H9 (cell line): ENCODE data around the gene CACNA1I. TPM values are rescaled to one million over a fixed set of nuclear protein-coding genes. Genes with fewer than 3 reads are reported as not detected.

Source experiments
- DNase-seq: peaks from one replicate; pipeline ENCODE4 v3.0.0-alpha.2; 2017
- H2AFZ ChIP-seq: one replicate; pipeline ENCODE4 v1.6.1; 2013; ENCODE audit warnings: mild to moderate bottlenecking, low read length, control low read depth, moderate library complexity
- H2AK5ac ChIP-seq: 2 replicates; pipeline ENCODE4 v1.6.1; 2013; ENCODE audit warnings: low read length, control low read depth, mixed read lengths; ENCODE audit not compliant: insufficient read length
- H2BK120ac ChIP-seq: one replicate; pipeline ENCODE4 v1.6.1; 2013; ENCODE audit warnings: low read depth, mild to moderate bottlenecking, low read length, control low read depth, inconsistent platforms; ENCODE audit not compliant: poor library complexity, severe bottlenecking
- H2BK12ac ChIP-seq: 2 replicates; pipeline ENCODE4 v1.6.1; 2013; ENCODE audit warnings: low read length, control low read depth, mixed read lengths, low read depth; ENCODE audit not compliant: insufficient read length
- H2BK15ac ChIP-seq: 2 replicates; pipeline ENCODE4 v1.6.1; 2013; ENCODE audit warnings: low read depth, low read length, control low read depth
- H2BK20ac ChIP-seq: one replicate; pipeline ENCODE4 v1.6.1; 2013; ENCODE audit warnings: low read depth, mild to moderate bottlenecking, low read length, control low read depth, inconsistent platforms; ENCODE audit not compliant: poor library complexity, severe bottlenecking
- H2BK5ac ChIP-seq: 2 replicates; pipeline ENCODE4 v1.6.1; 2013; ENCODE audit warnings: low read length, control low read depth, mixed read lengths; ENCODE audit not compliant: insufficient read length
- H3K14ac ChIP-seq: 2 replicates; pipeline ENCODE4 v1.6.1; 2013; ENCODE audit warnings: low read length, control low read depth; ENCODE audit not compliant: insufficient read depth
- H3K18ac ChIP-seq: 2 replicates; pipeline ENCODE4 v1.6.1; 2013; ENCODE audit warnings: low read depth, mild to moderate bottlenecking, mixed read lengths, low read length, control low read depth; ENCODE audit not compliant: insufficient read length
- H3K23ac ChIP-seq: 2 replicates; pipeline ENCODE4 v1.6.1; 2013; ENCODE audit warnings: low read length, control low read depth, mixed read lengths, low read depth; ENCODE audit not compliant: insufficient read length
- H3K23me2 ChIP-seq: 2 replicates; pipeline ENCODE4 v1.6.1; 2013; ENCODE audit warnings: low read depth, mild to moderate bottlenecking, mixed read lengths, low read length, control low read depth; ENCODE audit not compliant: insufficient read length, poor library complexity, severe bottlenecking
- H3K27ac ChIP-seq: 2 replicates; pipeline ENCODE4 v1.5.1; 2013; ENCODE audit warnings: low read length, control low read depth, mixed read lengths, low read depth; ENCODE audit not compliant: insufficient read length
- H3K27me3 ChIP-seq: 2 replicates; pipeline ENCODE4 v1.6.1; 2013; ENCODE audit warnings: low read length, control low read depth, inconsistent platforms; ENCODE audit not compliant: insufficient read depth
- H3K4ac ChIP-seq: 2 replicates; pipeline ENCODE4 v1.6.1; 2013; ENCODE audit warnings: low read depth, mild to moderate bottlenecking, control low read depth, inconsistent platforms, low read length, moderate library complexity
- H3K4me1 ChIP-seq: 2 replicates; pipeline ENCODE4 v1.6.1; 2013; ENCODE audit warnings: low read length, control low read depth, inconsistent platforms; ENCODE audit not compliant: insufficient read depth
- H3K4me2 ChIP-seq: 2 replicates; pipeline ENCODE4 v1.6.1; 2013; ENCODE audit warnings: low read length, control low read depth, mixed read lengths; ENCODE audit not compliant: insufficient read length, insufficient read depth
- H3K56ac ChIP-seq: 2 replicates; pipeline ENCODE4 v1.6.1; 2013; ENCODE audit warnings: low read depth, mild to moderate bottlenecking, mixed read lengths, low read length, control low read depth; ENCODE audit not compliant: insufficient read length
- H3K79me1 ChIP-seq: 2 replicates; pipeline ENCODE4 v1.6.1; 2013; ENCODE audit warnings: low read depth, mild to moderate bottlenecking, moderate library complexity, low read length, control low read depth, inconsistent platforms; ENCODE audit not compliant: insufficient read depth, poor library complexity, severe bottlenecking
- H3K79me2 ChIP-seq: 2 replicates; pipeline ENCODE4 v1.6.1; 2013; ENCODE audit warnings: low read length, control low read depth, inconsistent platforms; ENCODE audit not compliant: insufficient read depth
- H3K9ac ChIP-seq: 2 replicates; pipeline ENCODE4 v1.6.1; 2013; ENCODE audit warnings: low read length, control low read depth, mixed read lengths; ENCODE audit not compliant: insufficient read length; ENCODE audit errors: extremely low read depth
- H3K9me3 ChIP-seq: one replicate; pipeline ENCODE4 v1.6.1; 2013; ENCODE audit warnings: low read depth, low read length, inconsistent platforms; ENCODE audit not compliant: control insufficient read depth
- H3T11ph ChIP-seq: one replicate; pipeline ENCODE4 v1.6.1; 2013; ENCODE audit warnings: mild to moderate bottlenecking, low read length, control low read depth, inconsistent platforms
- H4K20me1 ChIP-seq: one replicate; pipeline ENCODE4 v1.6.1; 2013; ENCODE audit not compliant: control insufficient read depth, insufficient read length, insufficient read depth
- H4K5ac ChIP-seq: 2 replicates; pipeline ENCODE4 v1.6.1; 2013; ENCODE audit warnings: low read depth, mild to moderate bottlenecking, mixed read lengths, low read length, control low read depth; ENCODE audit not compliant: insufficient read length
- H4K8ac ChIP-seq: replicated peaks from 2 replicates; pipeline ENCODE4 v1.6.1; 2013; ENCODE audit warnings: low read length, control low read depth, mixed read lengths, low read depth; ENCODE audit not compliant: insufficient read length
- H4K91ac ChIP-seq: 2 replicates; pipeline ENCODE4 v1.6.1; 2013; ENCODE audit warnings: low read depth, mild to moderate bottlenecking, moderate library complexity, mixed read lengths, low read length, control low read depth; ENCODE audit not compliant: insufficient read length
- H3K27ac Mint-ChIP-seq, 3 experiments: 2 replicates in 2 of 3; 3 replicates in 1 of 3; pipeline ENCODE4 v1.8.0; 2020 to 2021; ENCODE audit warnings: mixed read lengths in 3 of 3, mild to moderate bottlenecking in 1 of 3, moderate library complexity in 1 of 3
- H3K27me3 Mint-ChIP-seq: 2 replicates; pipeline ENCODE4 v1.8.0; 2021; ENCODE audit warnings: low read depth, mild to moderate bottlenecking, moderate library complexity, mixed read lengths
- H3K36me3 Mint-ChIP-seq, 3 experiments: 2 replicates in 2 of 3; 3 replicates in 1 of 3; pipeline ENCODE4 v1.8.0; 2020 to 2021; ENCODE audit warnings: low read depth in 3 of 3, mixed read lengths in 3 of 3; ENCODE audit not compliant: insufficient read depth in 1 of 3
- H3K4me1 Mint-ChIP-seq, 2 experiments: 2 replicates each; pipeline ENCODE4 v1.8.0; 2020; ENCODE audit warnings: mixed read lengths in 2 of 2
- H3K4me3 Mint-ChIP-seq, 2 experiments: 2 replicates in 1 of 2; 3 replicates in 1 of 2; pipeline ENCODE4 v1.8.0; 2020 to 2021; ENCODE audit warnings: mild to moderate bottlenecking in 2 of 2, mixed read lengths in 2 of 2, moderate library complexity in 1 of 2
- H3K9me3 Mint-ChIP-seq, 2 experiments: 2 replicates in 1 of 2; 3 replicates in 1 of 2; pipeline ENCODE4 v1.8.0; 2020; ENCODE audit warnings: mild to moderate bottlenecking in 2 of 2, mixed read lengths in 2 of 2, moderate library complexity in 1 of 2
- WGBS: extraction: QIAGEN DNeasy Blood & Tissue Kit; methylation state at CpG from one replicate; pipeline ENCODE4 v1.1.7; 2013; ENCODE audit warnings: missing lambda C conversion rate, low lambda C conversion rate, mixed read lengths; ENCODE audit not compliant: insufficient read length; ENCODE audit errors: extremely low coverage; 5-methylcytosine and 5-hydroxymethylcytosine counted together
- total RNA-seq: library from RNA; stranded (reverse); gene quantifications from 2 replicates; pipeline ENCODE4 v1.2.1, GENCODE V29; 2021
- TF ChIP-seq, protein P1 (sequence below): fragments of 200-600 bp; sonication (generic); conservative IDR thresholded peaks from 3 replicates; pipeline ENCODE4 v1.8.0; 2021; ENCODE audit warnings: antibody characterized with exemption, mild to moderate bottlenecking

Gene CACNA1I
- total RNA-seq, 1 experiment from 2014 or later, result 0.50 TPM

DNA sequence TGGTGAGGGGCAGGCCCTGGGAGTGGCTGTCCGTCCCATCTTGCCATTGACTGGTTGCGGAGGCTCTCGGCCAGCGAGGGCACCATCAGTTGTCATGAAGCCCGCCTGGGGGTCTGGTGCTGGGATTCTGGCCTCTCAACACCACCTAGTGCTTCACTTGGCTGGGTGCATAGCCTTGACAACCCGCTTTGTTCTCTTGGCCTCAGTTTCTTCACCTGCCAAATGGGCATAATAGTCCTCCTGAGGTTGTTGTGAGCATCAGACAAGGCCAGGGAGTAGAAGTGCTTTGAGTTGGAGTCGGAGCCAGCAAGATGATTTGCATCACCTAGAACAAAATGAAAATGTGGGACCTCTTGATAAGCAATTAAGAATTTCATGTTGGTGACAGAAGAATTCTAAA lies 1.5 kb upstream of the CACNA1I start:
- Histone ChIP-seq H3K79me2 (no peaks in the 10 kb centered on the region), H3K9ac (no peak overlapping the region), H3K4ac (no peak overlapping the region), H3K56ac (no peak overlapping the region), H3T11ph (no peak overlapping the region), H3K4me2 (no peak overlapping the region), H2AFZ (no peak overlapping the region), H4K91ac (no peak overlapping the region), H3K27me3 (no peaks in the 10 kb centered on the region), H4K5ac (no peak overlapping the region), H3K4me1 (no peaks in the 10 kb centered on the region), H3K23me2 (no peaks in the 10 kb centered on the region), H3K14ac (no peak overlapping the region), H2AK5ac (no peak overlapping the region), H4K20me1 (no peaks in the 10 kb centered on the region), H2BK15ac (no peak overlapping the region), H2BK12ac (no peak overlapping the region), H2BK120ac (no peak overlapping the region), H3K18ac (no peak overlapping the region), H3K79me1 (no peaks in the 10 kb centered on the region), H2BK20ac (no peak overlapping the region), H3K27ac (no peak overlapping the region), H3K23ac (no peak overlapping the region), H2BK5ac (no peak overlapping the region), H3K9me3 (no peaks in the 10 kb centered on the region), H4K8ac (no peak overlapping the region)
- WGBS, result no CpG with 5 or more reads among the region's 7 CpGs
- Mint-ChIP-seq H3K4me3 (no peak overlapping the region), H3K36me3 (peaks cover 0 to 5% (median 0%) of the 10 kb centered on the region in 3 experiments; a peak in 1 of 7 replicates), H3K27me3 (peaks cover 16% of the 10 kb centered on the region), H3K9me3 (peaks cover 7 to 8% of the 10 kb centered on the region in 2 experiments), H3K4me1 (peaks cover 0 to 3% of the 10 kb centered on the region in 2 experiments; a peak in 2 of 4 replicates), H3K27ac (no peak overlapping the region)
- DNase-seq, result no peak
- TF ChIP-seq, protein P1, sequence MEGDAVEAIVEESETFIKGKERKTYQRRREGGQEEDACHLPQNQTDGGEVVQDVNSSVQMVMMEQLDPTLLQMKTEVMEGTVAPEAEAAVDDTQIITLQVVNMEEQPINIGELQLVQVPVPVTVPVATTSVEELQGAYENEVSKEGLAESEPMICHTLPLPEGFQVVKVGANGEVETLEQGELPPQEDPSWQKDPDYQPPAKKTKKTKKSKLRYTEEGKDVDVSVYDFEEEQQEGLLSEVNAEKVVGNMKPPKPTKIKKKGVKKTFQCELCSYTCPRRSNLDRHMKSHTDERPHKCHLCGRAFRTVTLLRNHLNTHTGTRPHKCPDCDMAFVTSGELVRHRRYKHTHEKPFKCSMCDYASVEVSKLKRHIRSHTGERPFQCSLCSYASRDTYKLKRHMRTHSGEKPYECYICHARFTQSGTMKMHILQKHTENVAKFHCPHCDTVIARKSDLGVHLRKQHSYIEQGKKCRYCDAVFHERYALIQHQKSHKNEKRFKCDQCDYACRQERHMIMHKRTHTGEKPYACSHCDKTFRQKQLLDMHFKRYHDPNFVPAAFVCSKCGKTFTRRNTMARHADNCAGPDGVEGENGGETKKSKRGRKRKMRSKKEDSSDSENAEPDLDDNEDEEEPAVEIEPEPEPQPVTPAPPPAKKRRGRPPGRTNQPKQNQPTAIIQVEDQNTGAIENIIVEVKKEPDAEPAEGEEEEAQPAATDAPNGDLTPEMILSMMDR, result no peak
